ENCODE data around the gene DLX6. TPM values are rescaled to one million over a fixed set of nuclear protein-coding genes. Genes with fewer than 3 reads are reported as not detected.

Gene DLX6
- 1.3 TPM for total RNA-seq (2021; ENCODE audit: unreplicated experiment)
- polyA plus RNA-seq (2012; ENCODE audit: insufficient read length) = 1.4 TPM
- percentile 38 among the genes with signal in this experiment for Bru-seq, nascent RNA
- percentile 50 among the genes with signal in this experiment for BruChase-seq, experiment 1, labeled RNA remaining after a 2-hour chase
- percentile 34 among the genes with signal in this experiment for BruChase-seq, experiment 2, labeled RNA remaining after a 6-hour chase
- long read RNA-seq, partial matches to known transcripts = 0 of 4 reads
- long read RNA-seq, other reads (novel, unspliced or antisense) = 2 of 4 reads

GRCh38 chr7:97005183-97006054 lies at the start of gene DLX6:
Gene DLX6 (plus strand): TSS chr7:97005553. CDS start chr7:97005978, 425 bp downstream.
- ChIA-PET CTCF (no interaction called here), POLR2A (interaction anchor here (0.6 to 0.7 kb wide), 3 partner anchors 9 to 296 kb away, joined by 3 to 9 read pairs (median 5); no protein-coding TSS in a partner anchor)
- Histone ChIP-seq H3K4me3 (ENCODE audit: low read depth in 2 of 2, low read length in 2 of 2) (peak within 1 kb of the TSS; percentile 49 to 63), H3K4me1 (ENCODE audit: control insufficient read depth, insufficient read depth, low read length) (0 out of 2 replicates have a peak, but pooled peaks cover 2% of the 10 kb centered on the region), H3K9me3 (ENCODE audit: control insufficient read depth, insufficient read depth, low read depth, low read length) (no peaks in the 10 kb centered on the region), H3K27ac (ENCODE audit: low read length) (peak within 1 kb of the TSS; percentile 48), H3K36me3 (ENCODE audit: control insufficient read depth, insufficient read depth, low read length) (no peaks in the 10 kb centered on the region), H3K27me3 (ENCODE audit: control insufficient read depth, insufficient read depth, low read length) (no peaks in the 10 kb centered on the region)
- DNase-seq (ENCODE audit: low read depth, low spot score) (peak; percentile 42), ATAC-seq (peak; percentile 91)
- intact Hi-C loops (cut with micrococcal nuclease; ENCODE audit: unreplicated experiment) = no loop called here
- TF ChIP-seq CTCF (IDR thresholded peaks at IDR 0.05) (no peak), POLR2AphosphoS5 (IDR thresholded peaks at IDR 0.05; ENCODE audit: low read depth, low read length) (no peak), REST (IDR thresholded peaks at IDR 0.05; ENCODE audit: insufficient read depth in 1 of 2, low read depth in 2 of 2, low read length in 1 of 2) (no peak), TCF7L2 (IDR thresholded peaks at IDR 0.05; ENCODE audit: low read depth, low read length) (no peak), SIN3A (IDR thresholded peaks at IDR 0.05; ENCODE audit: borderline replicate concordance, insufficient read depth, low read depth, low read length) (no peak)
- in situ Hi-C loops (cut with HindIII; ENCODE audit: low pct_unique_long_range_greater_than_20kb, low sequenced_read_pairs) = no loop called here
- no TSS peak for BruUV-seq (replicated peaks)

GRCh38 chr7:96959135-96959534 lies 46.2 kb upstream of the DLX6 start:
- Histone ChIP-seq H3K4me1 (ENCODE audit: control insufficient read depth, insufficient read depth, low read length) (no peaks in the 10 kb centered on the region), H3K4me3 (ENCODE audit: low read depth in 2 of 2, low read length in 2 of 2) (no peak overlapping the region), H3K9me3 (ENCODE audit: control insufficient read depth, insufficient read depth, low read depth, low read length) (no peaks in the 10 kb centered on the region), H3K36me3 (ENCODE audit: control insufficient read depth, insufficient read depth, low read length) (no peaks in the 10 kb centered on the region), H3K27me3 (ENCODE audit: control insufficient read depth, insufficient read depth, low read length) (no peaks in the 10 kb centered on the region), H3K27ac (ENCODE audit: low read length) (no peak overlapping the region)
- ChIA-PET POLR2A (interaction anchor here (0.7 kb wide), 1 partner anchor 631 kb away, joined by 12 read pairs; no protein-coding TSS in a partner anchor), CTCF (no interaction called here)
- in situ Hi-C loops (cut with HindIII; ENCODE audit: low pct_unique_long_range_greater_than_20kb, low sequenced_read_pairs) (no loop called here), intact Hi-C loops (cut with micrococcal nuclease; ENCODE audit: unreplicated experiment) (no loop called here)
- ATAC-seq (no peak), DNase-seq (ENCODE audit: low read depth, low spot score) (no peak)
- no TSS peak for BruUV-seq (replicated peaks)
- no peak for TF ChIP-seq POLR2AphosphoS5 (IDR thresholded peaks at IDR 0.05; ENCODE audit: low read depth, low read length)
